WERI-Rb-1 (cell line): ENCODE measurements around the gene RPRD1B.

Source experiments
- DNase-seq: peaks from one replicate; pipeline ENCODE4 v3.0.0-alpha.2; 2020
- H3K27ac ChIP-seq: fragments of 250-450 bp; sonication (Bioruptor Pico); 2 replicates; pipeline ENCODE4 v1.5.1; 2020; ENCODE audit warnings: mild to moderate bottlenecking, moderate library complexity
- H3K27me3 ChIP-seq: fragments of 250-450 bp; sonication (Bioruptor Pico); 2 replicates; pipeline ENCODE4 v1.5.1; 2021; ENCODE audit warnings: mild to moderate bottlenecking, low read depth, moderate library complexity; ENCODE audit not compliant: insufficient read depth, severe bottlenecking
- H3K36me3 ChIP-seq: fragments of 250-450 bp; sonication (Bioruptor Pico); 2 replicates; pipeline ENCODE4 v1.5.1; 2020; ENCODE audit warnings: mild to moderate bottlenecking, moderate library complexity
- H3K4me3 ChIP-seq: 2 replicates; pipeline ENCODE4 v1.5.1; 2011; ENCODE audit warnings: low read depth, mild to moderate bottlenecking, control low read depth, low read length
- H3K9me3 ChIP-seq: fragments of 250-450 bp; sonication (Bioruptor Pico); 2 replicates; pipeline ENCODE4 v1.5.1; 2021; ENCODE audit warnings: mild to moderate bottlenecking, moderate library complexity; ENCODE audit not compliant: severe bottlenecking
- CTCF ChIP-seq: IDR thresholded peaks from 2 replicates; pipeline ENCODE4 v1.5.1; 2011; ENCODE audit warnings: low read depth, mild to moderate bottlenecking, control low read depth, inconsistent platforms, low read length

The RPRD1B gene

DNA sequence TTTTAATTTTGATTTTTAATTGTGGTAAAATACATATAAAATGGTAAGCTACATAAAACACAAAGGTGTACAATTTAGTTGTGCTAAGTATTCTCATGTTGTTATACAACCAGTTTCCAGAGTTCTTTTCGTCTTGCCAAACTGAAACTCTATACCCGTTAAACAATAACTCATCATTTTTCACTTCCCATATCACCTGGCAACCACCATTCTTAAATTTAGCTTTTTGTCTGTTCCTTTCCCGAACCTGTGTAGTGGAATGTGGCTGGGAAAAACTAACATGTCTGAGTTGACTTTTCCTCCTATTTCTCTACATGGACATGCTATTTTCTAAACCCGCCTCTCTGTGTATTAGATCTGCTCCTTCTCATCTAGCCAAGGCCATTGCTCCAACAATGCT lies 27.6 kb downstream of the RPRD1B start:
- Histone ChIP-seq H3K27me3 (no peaks in the 10 kb centered on the region), H3K9me3 (no peaks in the 10 kb centered on the region), H3K36me3 (peaks cover 84% of the 10 kb centered on the region), H3K4me3 (no peak overlapping the region), H3K27ac (no peak overlapping the region)
- DNase-seq: no peak
- TF ChIP-seq CTCF: no peak

- Histone ChIP-seq H3K27ac (no peak overlapping the region), H3K36me3 (peaks cover 94% of the 10 kb centered on the region), H3K27me3 (no peaks in the 10 kb centered on the region), H3K4me3 (no peak overlapping the region), H3K9me3 (no peaks in the 10 kb centered on the region)
- no peak for DNase-seq
- TF ChIP-seq CTCF: no peak
Measured at GRCh38 chr20:38062890-38063289, 29.3 kb downstream of the RPRD1B start.

DNA sequence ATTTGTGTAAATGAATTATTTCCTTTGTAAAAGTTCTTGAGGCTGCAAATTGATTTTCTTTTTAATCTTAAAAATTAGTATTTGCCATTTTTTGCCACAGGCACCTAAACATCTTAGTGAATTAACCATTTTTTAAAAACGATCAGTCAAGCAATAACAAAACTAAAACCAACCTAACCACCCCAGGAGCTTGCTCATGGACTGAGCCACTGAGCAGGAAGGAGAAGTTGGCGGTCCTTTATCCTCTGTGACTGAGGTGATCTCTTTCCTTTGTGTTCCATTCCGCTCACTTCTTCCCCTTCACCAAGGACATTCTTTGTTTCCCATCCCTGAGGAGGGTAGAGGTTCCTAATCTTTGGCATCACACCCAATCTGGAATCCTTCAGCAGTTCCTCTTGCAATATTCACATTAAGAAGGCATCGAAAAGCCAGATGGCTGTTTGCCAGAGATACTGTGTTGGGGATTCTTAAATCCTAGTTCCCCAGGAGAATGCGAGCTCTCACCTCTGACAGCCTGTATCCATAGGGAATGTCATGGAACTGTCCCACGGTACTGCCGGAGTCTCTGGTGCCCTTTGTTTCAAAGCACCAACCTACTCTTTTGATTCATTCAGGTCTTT lies 30.5 kb downstream of the RPRD1B start:
- no peak overlapping the region for H3K27ac ChIP-seq

GRCh38 chr20:38065764-38066375 lies 32.3 kb downstream of the RPRD1B start:
- H3K27ac ChIP-seq: peak overlapping the region; percentile 80; the same call in 1 of the 2 replicates
- H3K36me3 ChIP-seq: peaks cover 94% of the 10 kb centered on the region
- no peak for DNase-seq

More for the DNA sequence above, 30.5 kb downstream of the RPRD1B start:
- Histone ChIP-seq H3K4me3 (no peak overlapping the region), H3K27me3 (no peaks in the 10 kb centered on the region), H3K36me3 (peaks cover 94% of the 10 kb centered on the region), H3K9me3 (no peaks in the 10 kb centered on the region)
- no peak for TF ChIP-seq CTCF
- DNase-seq: no peak

DNA sequence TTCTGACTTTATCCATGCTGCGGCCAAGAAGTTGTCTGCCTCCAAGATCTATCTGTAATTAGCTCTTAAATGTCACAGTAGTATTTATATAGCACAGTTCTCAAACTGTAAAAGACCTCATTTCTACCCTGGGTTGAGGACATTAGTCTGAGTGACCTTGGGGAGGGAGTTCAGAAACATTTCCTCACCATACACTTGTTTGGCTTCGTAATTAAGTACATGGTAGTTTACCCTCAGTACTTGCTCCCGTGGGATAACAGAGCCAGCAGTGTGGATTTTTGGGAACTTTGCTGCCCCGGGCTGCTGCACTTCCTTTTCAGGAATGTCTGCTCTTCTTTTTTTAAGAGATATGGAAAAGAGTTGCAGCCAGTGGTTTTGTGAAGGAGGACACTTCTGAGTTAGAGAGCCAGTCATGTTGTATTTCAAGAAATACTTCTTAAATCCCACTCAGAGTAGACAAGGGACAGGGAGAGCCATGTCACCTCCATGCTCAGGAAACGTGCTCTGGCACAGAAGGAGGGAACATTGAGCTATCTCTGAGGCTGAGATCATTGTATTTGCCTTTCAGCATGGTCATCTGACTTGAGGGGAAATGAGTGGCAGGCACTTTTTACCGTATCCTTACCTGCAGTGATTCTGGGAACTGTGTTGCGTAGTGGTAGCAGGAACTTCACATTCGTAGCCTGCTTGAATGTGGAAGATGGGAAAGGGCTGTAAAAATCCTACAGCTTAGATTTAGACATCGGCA lies 33.6 kb downstream of the RPRD1B start:
- DNase-seq: no peak
- H3K4me3 ChIP-seq: peak overlapping the region; percentile 9
- H3K36me3 ChIP-seq: peaks cover 94% of the 10 kb centered on the region
- peak overlapping the region; percentile 80 for H3K27ac ChIP-seq
- TF ChIP-seq CTCF: no peak
- no peaks in the 10 kb centered on the region for H3K27me3 ChIP-seq
- H3K9me3 ChIP-seq: no peaks in the 10 kb centered on the region

More at GRCh38 chr20:38065764-38066375, 32.3 kb downstream of the RPRD1B start:
- H3K27me3 ChIP-seq: no peaks in the 10 kb centered on the region
- no peaks in the 10 kb centered on the region for H3K9me3 ChIP-seq
- TF ChIP-seq CTCF: no peak
- H3K4me3 ChIP-seq: no peak overlapping the region
